Endothelial cell of umbilical vein (primary cell): ENCODE data around the gene TCF7L2. TPM values are rescaled to one million over a fixed set of nuclear protein-coding genes. Genes with fewer than 3 reads are reported as not detected.

ENCODE experiments used
- BruUV-seq: library from RNA; stranded (reverse); fragments of 400-500 nt; replicated peaks from 2 replicates; lab custom pipeline; 2021; lab: Mats Ljungman, UMichigan
- CTCF ChIA-PET: fragments of 300-600, 350-600 bp; sonication (Branson Sonifier 250); formaldehyde crosslinking; loops from one replicate; lab custom pipeline; 2021; ENCODE audit warnings: antibody characterized with exemption, inconsistent platforms; lab: Charles Lee
- POLR2A ChIA-PET: fragments of 300-600, 350-600 bp; sonication (Branson Sonifier 250); formaldehyde crosslinking; loops from one replicate; lab custom pipeline; 2021; ENCODE audit warnings: antibody characterized with exemption, inconsistent platforms; lab: Charles Lee
- DNase-seq: peaks from one replicate; pipeline ENCODE4 v3.0.0-alpha.2; 2011; ENCODE audit warnings: low read depth, low spot score
- FAIRE-seq: peaks from 2 replicates; lab custom pipeline; 2011; peaks lifted over from hg19 to GRCh38; lab: Jason Lieb, UNC
- H2AFZ ChIP-seq: 2 replicates; pipeline ENCODE4 v1.6.0; 2012; ENCODE audit warnings: low read depth, low read length, control low read depth, inconsistent platforms
- H3K27ac ChIP-seq: 2 replicates; pipeline ENCODE4 v1.5.1; 2011; ENCODE audit warnings: low read depth, mild to moderate bottlenecking, control low read depth, low read length, moderate library complexity; ENCODE audit not compliant: insufficient read depth
- H3K27me3 ChIP-seq, 2 experiments: 2 replicates each; pipeline versions ENCODE4 v1.6.0 to v1.6.1; 2011; ENCODE audit warnings: low read length in 2 of 2, mixed read lengths in 1 of 2; ENCODE audit not compliant: control insufficient read depth in 2 of 2, insufficient read depth in 2 of 2
- H3K36me3 ChIP-seq, 2 experiments: 2 replicates in 1 of 2; 3 replicates in 1 of 2; pipeline ENCODE4 v1.5.1; 2011; ENCODE audit warnings: low read length in 2 of 2, mild to moderate bottlenecking in 1 of 2, moderate library complexity in 1 of 2; ENCODE audit not compliant: control insufficient read depth in 2 of 2, insufficient read depth in 2 of 2; ENCODE audit errors: extremely low read depth in 1 of 2
- H3K4me1 ChIP-seq: 3 replicates; pipeline ENCODE4 v1.5.1; 2011; ENCODE audit warnings: mild to moderate bottlenecking, low read length; ENCODE audit not compliant: control insufficient read depth, insufficient read depth; ENCODE audit errors: extremely low read depth
- H3K4me2 ChIP-seq: 2 replicates; pipeline ENCODE4 v1.6.1; 2011; ENCODE audit warnings: low read length, control low read depth, mixed read lengths; ENCODE audit not compliant: insufficient read depth
- H3K4me3 ChIP-seq, 3 experiments: fragments of 200-600 bp in 1 of 3; sonication (generic), shearing (Covaris generic) in 1 of 3; replicated peaks in 1 of 3; 2 replicates each; pipeline ENCODE4 v1.5.1; 2011 to 2016; ENCODE audit warnings: control low read depth in 3 of 3, low read length in 3 of 3, mild to moderate bottlenecking in 2 of 3, inconsistent platforms in 1 of 3, low read depth in 1 of 3, moderate library complexity in 1 of 3; ENCODE audit not compliant: insufficient read depth in 1 of 3
- H3K79me2 ChIP-seq: 2 replicates; pipeline ENCODE4 v1.6.0; 2012; ENCODE audit warnings: low read length, inconsistent platforms; ENCODE audit not compliant: control insufficient read depth, insufficient read depth
- H3K9ac ChIP-seq: replicated peaks from 2 replicates; pipeline ENCODE3; 2011; ENCODE audit warnings: low read length, control low read depth; ENCODE audit not compliant: insufficient read depth; ENCODE audit errors: extremely low read depth
- H3K9me1 ChIP-seq: replicated peaks from 3 replicates; pipeline ENCODE4 v1.6.0; 2011; ENCODE audit warnings: mild to moderate bottlenecking, low read length; ENCODE audit not compliant: control insufficient read depth, insufficient read depth; ENCODE audit errors: extremely low read depth
- H3K9me3 ChIP-seq: replicated peaks from 2 replicates; pipeline ENCODE4 v1.5.1; 2012; ENCODE audit warnings: low read length, inconsistent platforms; ENCODE audit not compliant: control insufficient read depth, insufficient read depth
- H4K20me1 ChIP-seq: replicated peaks from 2 replicates; pipeline ENCODE3; 2011; ENCODE audit warnings: mild to moderate bottlenecking, low read length; ENCODE audit not compliant: control insufficient read depth, insufficient read depth; ENCODE audit errors: extremely low read depth
- EZH2 ChIP-seq: IDR thresholded peaks from 2 replicates; pipeline ENCODE4 v1.6.1; 2012; ENCODE audit warnings: borderline replicate concordance, low read depth, mild to moderate bottlenecking, moderate library complexity, low read length, inconsistent platforms; ENCODE audit not compliant: severe bottlenecking
- FOS ChIP-seq: IDR thresholded peaks from 2 replicates; pipeline ENCODE4 v1.6.1; 2011; ENCODE audit warnings: mild to moderate bottlenecking, low read length, moderate library complexity, borderline replicate concordance; ENCODE audit not compliant: insufficient read depth
- GATA2 ChIP-seq: IDR thresholded peaks from 2 replicates; pipeline ENCODE4 v1.7.0; 2011; ENCODE audit warnings: low read depth, mild to moderate bottlenecking, moderate library complexity, mixed read lengths, low read length; ENCODE audit not compliant: insufficient read length, insufficient read depth
- JUN ChIP-seq: IDR thresholded peaks from 2 replicates; pipeline ENCODE4 v1.6.1; 2011; ENCODE audit warnings: borderline replicate concordance, low read depth; ENCODE audit not compliant: insufficient read length, insufficient read depth
- MYC ChIP-seq: IDR thresholded peaks from one replicate; pipeline ENCODE4 v1.6.1; 2011; ENCODE audit warnings: mild to moderate bottlenecking, low read depth, low read length
- POLR2A ChIP-seq: IDR thresholded peaks from 2 replicates; pipeline ENCODE4 v1.6.1; 2012; ENCODE audit warnings: low read depth, mild to moderate bottlenecking, control low read depth, low read length
- POLR2AphosphoS5 ChIP-seq: IDR thresholded peaks from 2 replicates; pipeline ENCODE4 v1.6.1; 2012; ENCODE audit warnings: low read depth, mild to moderate bottlenecking, control low read depth, low read length, moderate library complexity; ENCODE audit not compliant: insufficient read depth
- dilution Hi-C: fragments of 300-500 bp; cut with MboI; formaldehyde crosslinking; loops from one replicate; pipeline ENCODE4 v1.15.0; 2019; ENCODE audit warnings: low sequenced_read_pairs; ENCODE audit not compliant: extremely low pct_ligation_motif_present
- intact Hi-C: fragments of 100-400 bp; cut with micrococcal nuclease; formaldehyde crosslinking; loops from one replicate; pipeline ENCODE4 v1.10.0; 2022
- polyA plus RNA-seq, 4 experiments: library from polyadenylated mRNA; depleted of rRNA in 3 of 4; stranded (reverse) in 3 of 4; unstranded in 1 of 4; fragments of >200 nt; gene quantifications; 2 replicates each; pipeline versions ENCODE4 v1.2.1 to v1.2.3, GENCODE V29; 2011 to 2012; ENCODE audit warnings: missing spikeins in 1 of 4
- total RNA-seq: library from RNA; stranded (reverse); gene quantifications from 2 replicates; pipeline ENCODE4 v1.2.3, GENCODE V29; 2021
- TF ChIP-seq, protein P1 (sequence below), 2 donors: IDR thresholded peaks; 1 replicate in 1 of 2; 2 replicates in 1 of 2; pipeline ENCODE4 v1.5.1; 2011; ENCODE audit warnings: low read length in 2 of 2, mild to moderate bottlenecking in 2 of 2, moderate library complexity in 2 of 2, control low read depth in 1 of 2, inconsistent platforms in 1 of 2, low read depth in 1 of 2; ENCODE audit not compliant: insufficient read depth in 1 of 2; ENCODE audit errors: extremely low read depth in 1 of 2
- TF ChIP-seq, protein P2 (sequence below): IDR thresholded peaks from 2 replicates; pipeline ENCODE4 v1.6.1; 2011; ENCODE audit not compliant: insufficient read depth, insufficient read length

The TCF7L2 gene
- total and polyA plus RNA-seq, 2 donors (not counting 3 experiments of a cell fraction or from before 2014, with no cell fraction given): 9.9 to 21.8 TPM

DNA sequence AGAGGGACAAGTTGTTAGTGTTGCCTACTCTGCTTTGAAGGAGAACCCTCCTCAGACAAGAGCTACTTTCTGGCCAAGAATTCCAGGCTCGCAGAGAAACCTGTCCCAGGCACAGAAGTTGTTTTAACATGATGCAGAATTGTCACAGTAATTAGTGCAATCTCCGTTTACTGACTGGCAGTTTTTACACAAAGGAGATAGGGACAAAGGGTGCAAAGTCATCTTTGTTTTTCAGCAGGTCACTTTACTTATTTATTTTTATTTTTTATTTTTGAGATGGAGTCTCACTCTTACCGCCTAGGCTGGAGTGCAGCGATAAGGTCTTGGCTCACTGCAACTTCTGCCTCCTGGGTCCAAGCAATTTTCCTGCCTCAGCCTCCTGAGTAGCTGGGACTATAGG is 12.3 kb downstream of the TCF7L2 start:
- dilution Hi-C loops: no loop called here
- no peaks in the 10 kb centered on the region for H3K27me3 ChIP-seq
- intact Hi-C loops: no loop called here
- H3K4me3 ChIP-seq: no peak overlapping the region
- DNase-seq (no peak), FAIRE-seq (no peak)
- H4K20me1 ChIP-seq: no peaks in the 10 kb centered on the region
- no peaks in the 10 kb centered on the region for H3K9me1 ChIP-seq
- no peak overlapping the region for H3K4me2 ChIP-seq
- no TSS peak for BruUV-seq
- no peak for TF ChIP-seq MYC
- no peak for TF ChIP-seq POLR2A
- no peak for TF ChIP-seq POLR2AphosphoS5
- no peak for TF ChIP-seq JUN
- TF ChIP-seq, protein P1, sequence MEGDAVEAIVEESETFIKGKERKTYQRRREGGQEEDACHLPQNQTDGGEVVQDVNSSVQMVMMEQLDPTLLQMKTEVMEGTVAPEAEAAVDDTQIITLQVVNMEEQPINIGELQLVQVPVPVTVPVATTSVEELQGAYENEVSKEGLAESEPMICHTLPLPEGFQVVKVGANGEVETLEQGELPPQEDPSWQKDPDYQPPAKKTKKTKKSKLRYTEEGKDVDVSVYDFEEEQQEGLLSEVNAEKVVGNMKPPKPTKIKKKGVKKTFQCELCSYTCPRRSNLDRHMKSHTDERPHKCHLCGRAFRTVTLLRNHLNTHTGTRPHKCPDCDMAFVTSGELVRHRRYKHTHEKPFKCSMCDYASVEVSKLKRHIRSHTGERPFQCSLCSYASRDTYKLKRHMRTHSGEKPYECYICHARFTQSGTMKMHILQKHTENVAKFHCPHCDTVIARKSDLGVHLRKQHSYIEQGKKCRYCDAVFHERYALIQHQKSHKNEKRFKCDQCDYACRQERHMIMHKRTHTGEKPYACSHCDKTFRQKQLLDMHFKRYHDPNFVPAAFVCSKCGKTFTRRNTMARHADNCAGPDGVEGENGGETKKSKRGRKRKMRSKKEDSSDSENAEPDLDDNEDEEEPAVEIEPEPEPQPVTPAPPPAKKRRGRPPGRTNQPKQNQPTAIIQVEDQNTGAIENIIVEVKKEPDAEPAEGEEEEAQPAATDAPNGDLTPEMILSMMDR (IDR thresholded peaks at IDR 0.05; ENCODE audit: extremely low read depth in 1 of 2, insufficient read depth in 1 of 2, low read depth in 1 of 2, low read length in 2 of 2): no peak
- TF ChIP-seq, protein P2, sequence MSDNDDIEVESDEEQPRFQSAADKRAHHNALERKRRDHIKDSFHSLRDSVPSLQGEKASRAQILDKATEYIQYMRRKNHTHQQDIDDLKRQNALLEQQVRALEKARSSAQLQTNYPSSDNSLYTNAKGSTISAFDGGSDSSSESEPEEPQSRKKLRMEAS: no peak
- TF ChIP-seq EZH2: no peak
- TF ChIP-seq GATA2: no peak
- no peak for TF ChIP-seq FOS
- no peaks in the 10 kb centered on the region for H3K36me3 ChIP-seq
- ChIA-PET CTCF (interaction anchor here (0.9 to 1.0 kb wide), 2 partner anchors 9 to 490 kb away, joined by 3 to 4 read pairs; no protein-coding TSS in a partner anchor), POLR2A (no interaction called here)
- H3K4me1 ChIP-seq: peaks cover 32% of the 10 kb centered on the region
- no peaks in the 10 kb centered on the region for H3K9me3 ChIP-seq
- H3K9ac ChIP-seq: no peak overlapping the region
- H3K27ac ChIP-seq: no peak overlapping the region
- no peak overlapping the region for H2AFZ ChIP-seq
- H3K79me2 ChIP-seq: peaks cover 42% of the 10 kb centered on the region
